Testis (tissue), 2 donors: ENCODE results near the gene TASP1.

Experiments used
- CTCF ChIP-seq, 3 experiments: fragments of 450-650 bp in 2 of 3; fragments of 200-600 bp in 1 of 3; sonication (generic) in 1 of 3; IDR thresholded peaks; one replicate each; pipeline ENCODE4 v1.5.1; 2016 to 2019; ENCODE audit warnings: antibody characterized with exemption in 3 of 3, mild to moderate bottlenecking in 2 of 3, moderate library complexity in 1 of 3
- POLR2A ChIP-seq: fragments of 450-650 bp; IDR thresholded peaks from one replicate; pipeline ENCODE4 v1.6.1; 2017; ENCODE audit warnings: antibody characterized with exemption, mild to moderate bottlenecking, moderate library complexity

DNA sequence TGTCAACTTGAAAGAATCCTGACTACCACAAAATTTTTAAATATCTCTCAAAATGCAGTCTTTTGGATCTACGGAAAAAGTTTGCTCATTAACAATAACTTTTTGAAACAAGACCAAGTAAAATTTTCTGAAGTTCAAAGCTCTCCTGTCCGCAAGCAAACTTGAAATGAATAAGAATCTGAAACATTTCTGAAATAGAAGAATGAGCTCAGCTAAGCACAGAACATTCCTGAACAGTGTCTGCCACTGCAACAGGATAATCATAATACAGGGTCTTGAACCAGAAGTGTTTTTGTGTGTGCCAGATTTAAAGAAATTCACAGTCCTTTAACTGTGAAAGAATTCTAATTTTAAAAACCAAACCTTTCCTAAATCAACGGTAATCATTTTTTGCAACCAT lies 49.1 kb upstream of the TASP1 start:
- TF ChIP-seq POLR2A (no peak), CTCF (IDR thresholded peaks at IDR 0.05) (no peak)
